H9 (cell line): Measurements from ENCODE around the gene PSTPIP1. TPM values are rescaled to one million over a fixed set of nuclear protein-coding genes. Genes with fewer than 3 reads are reported as not detected.

ENCODE experiments used
- DNase-seq: peaks from one replicate; pipeline ENCODE4 v3.0.0-alpha.2; 2017
- H2AFZ ChIP-seq: one replicate; pipeline ENCODE4 v1.6.1; 2013; ENCODE audit warnings: mild to moderate bottlenecking, low read length, control low read depth, moderate library complexity
- H2AK5ac ChIP-seq: 2 replicates; pipeline ENCODE4 v1.6.1; 2013; ENCODE audit warnings: low read length, control low read depth, mixed read lengths; ENCODE audit not compliant: insufficient read length
- H2BK120ac ChIP-seq: one replicate; pipeline ENCODE4 v1.6.1; 2013; ENCODE audit warnings: low read depth, mild to moderate bottlenecking, low read length, control low read depth, inconsistent platforms; ENCODE audit not compliant: poor library complexity, severe bottlenecking
- H2BK12ac ChIP-seq: 2 replicates; pipeline ENCODE4 v1.6.1; 2013; ENCODE audit warnings: low read length, control low read depth, mixed read lengths, low read depth; ENCODE audit not compliant: insufficient read length
- H2BK15ac ChIP-seq: 2 replicates; pipeline ENCODE4 v1.6.1; 2013; ENCODE audit warnings: low read depth, low read length, control low read depth
- H2BK20ac ChIP-seq: one replicate; pipeline ENCODE4 v1.6.1; 2013; ENCODE audit warnings: low read depth, mild to moderate bottlenecking, low read length, control low read depth, inconsistent platforms; ENCODE audit not compliant: poor library complexity, severe bottlenecking
- H2BK5ac ChIP-seq: 2 replicates; pipeline ENCODE4 v1.6.1; 2013; ENCODE audit warnings: low read length, control low read depth, mixed read lengths; ENCODE audit not compliant: insufficient read length
- H3K14ac ChIP-seq: 2 replicates; pipeline ENCODE4 v1.6.1; 2013; ENCODE audit warnings: low read length, control low read depth; ENCODE audit not compliant: insufficient read depth
- H3K18ac ChIP-seq: 2 replicates; pipeline ENCODE4 v1.6.1; 2013; ENCODE audit warnings: low read depth, mild to moderate bottlenecking, mixed read lengths, low read length, control low read depth; ENCODE audit not compliant: insufficient read length
- H3K23ac ChIP-seq: 2 replicates; pipeline ENCODE4 v1.6.1; 2013; ENCODE audit warnings: low read length, control low read depth, mixed read lengths, low read depth; ENCODE audit not compliant: insufficient read length
- H3K23me2 ChIP-seq: 2 replicates; pipeline ENCODE4 v1.6.1; 2013; ENCODE audit warnings: low read depth, mild to moderate bottlenecking, mixed read lengths, low read length, control low read depth; ENCODE audit not compliant: insufficient read length, poor library complexity, severe bottlenecking
- H3K27ac ChIP-seq: 2 replicates; pipeline ENCODE4 v1.5.1; 2013; ENCODE audit warnings: low read length, control low read depth, mixed read lengths, low read depth; ENCODE audit not compliant: insufficient read length
- H3K27me3 ChIP-seq: 2 replicates; pipeline ENCODE4 v1.6.1; 2013; ENCODE audit warnings: low read length, control low read depth, inconsistent platforms; ENCODE audit not compliant: insufficient read depth
- H3K4ac ChIP-seq: 2 replicates; pipeline ENCODE4 v1.6.1; 2013; ENCODE audit warnings: low read depth, mild to moderate bottlenecking, control low read depth, inconsistent platforms, low read length, moderate library complexity
- H3K4me1 ChIP-seq: 2 replicates; pipeline ENCODE4 v1.6.1; 2013; ENCODE audit warnings: low read length, control low read depth, inconsistent platforms; ENCODE audit not compliant: insufficient read depth
- H3K4me2 ChIP-seq: 2 replicates; pipeline ENCODE4 v1.6.1; 2013; ENCODE audit warnings: low read length, control low read depth, mixed read lengths; ENCODE audit not compliant: insufficient read length, insufficient read depth
- H3K56ac ChIP-seq: 2 replicates; pipeline ENCODE4 v1.6.1; 2013; ENCODE audit warnings: low read depth, mild to moderate bottlenecking, mixed read lengths, low read length, control low read depth; ENCODE audit not compliant: insufficient read length
- H3K79me1 ChIP-seq: 2 replicates; pipeline ENCODE4 v1.6.1; 2013; ENCODE audit warnings: low read depth, mild to moderate bottlenecking, moderate library complexity, low read length, control low read depth, inconsistent platforms; ENCODE audit not compliant: insufficient read depth, poor library complexity, severe bottlenecking
- H3K79me2 ChIP-seq: 2 replicates; pipeline ENCODE4 v1.6.1; 2013; ENCODE audit warnings: low read length, control low read depth, inconsistent platforms; ENCODE audit not compliant: insufficient read depth
- H3K9ac ChIP-seq: 2 replicates; pipeline ENCODE4 v1.6.1; 2013; ENCODE audit warnings: low read length, control low read depth, mixed read lengths; ENCODE audit not compliant: insufficient read length; ENCODE audit errors: extremely low read depth
- H3K9me3 ChIP-seq: one replicate; pipeline ENCODE4 v1.6.1; 2013; ENCODE audit warnings: low read depth, low read length, inconsistent platforms; ENCODE audit not compliant: control insufficient read depth
- H3T11ph ChIP-seq: one replicate; pipeline ENCODE4 v1.6.1; 2013; ENCODE audit warnings: mild to moderate bottlenecking, low read length, control low read depth, inconsistent platforms
- H4K20me1 ChIP-seq: one replicate; pipeline ENCODE4 v1.6.1; 2013; ENCODE audit not compliant: control insufficient read depth, insufficient read length, insufficient read depth
- H4K5ac ChIP-seq: 2 replicates; pipeline ENCODE4 v1.6.1; 2013; ENCODE audit warnings: low read depth, mild to moderate bottlenecking, mixed read lengths, low read length, control low read depth; ENCODE audit not compliant: insufficient read length
- H4K8ac ChIP-seq: replicated peaks from 2 replicates; pipeline ENCODE4 v1.6.1; 2013; ENCODE audit warnings: low read length, control low read depth, mixed read lengths, low read depth; ENCODE audit not compliant: insufficient read length
- H4K91ac ChIP-seq: 2 replicates; pipeline ENCODE4 v1.6.1; 2013; ENCODE audit warnings: low read depth, mild to moderate bottlenecking, moderate library complexity, mixed read lengths, low read length, control low read depth; ENCODE audit not compliant: insufficient read length
- H3K27ac Mint-ChIP-seq, 3 experiments: 2 replicates in 2 of 3; 3 replicates in 1 of 3; pipeline ENCODE4 v1.8.0; 2020 to 2021; ENCODE audit warnings: mixed read lengths in 3 of 3, mild to moderate bottlenecking in 1 of 3, moderate library complexity in 1 of 3
- H3K27me3 Mint-ChIP-seq: 2 replicates; pipeline ENCODE4 v1.8.0; 2021; ENCODE audit warnings: low read depth, mild to moderate bottlenecking, moderate library complexity, mixed read lengths
- H3K36me3 Mint-ChIP-seq, 3 experiments: 2 replicates in 2 of 3; 3 replicates in 1 of 3; pipeline ENCODE4 v1.8.0; 2020 to 2021; ENCODE audit warnings: low read depth in 3 of 3, mixed read lengths in 3 of 3; ENCODE audit not compliant: insufficient read depth in 1 of 3
- H3K4me1 Mint-ChIP-seq, 2 experiments: 2 replicates each; pipeline ENCODE4 v1.8.0; 2020; ENCODE audit warnings: mixed read lengths in 2 of 2
- H3K4me3 Mint-ChIP-seq, 2 experiments: 2 replicates in 1 of 2; 3 replicates in 1 of 2; pipeline ENCODE4 v1.8.0; 2020 to 2021; ENCODE audit warnings: mild to moderate bottlenecking in 2 of 2, mixed read lengths in 2 of 2, moderate library complexity in 1 of 2
- H3K9me3 Mint-ChIP-seq, 2 experiments: 2 replicates in 1 of 2; 3 replicates in 1 of 2; pipeline ENCODE4 v1.8.0; 2020; ENCODE audit warnings: mild to moderate bottlenecking in 2 of 2, mixed read lengths in 2 of 2, moderate library complexity in 1 of 2
- WGBS: extraction: QIAGEN DNeasy Blood & Tissue Kit; methylation state at CpG from one replicate; pipeline ENCODE4 v1.1.7; 2013; ENCODE audit warnings: missing lambda C conversion rate, low lambda C conversion rate, mixed read lengths; ENCODE audit not compliant: insufficient read length; ENCODE audit errors: extremely low coverage; 5-methylcytosine and 5-hydroxymethylcytosine counted together
- total RNA-seq: library from RNA; stranded (reverse); gene quantifications from 2 replicates; pipeline ENCODE4 v1.2.1, GENCODE V29; 2021
- TF ChIP-seq, protein P1 (sequence below): fragments of 200-600 bp; sonication (generic); conservative IDR thresholded peaks from 3 replicates; pipeline ENCODE4 v1.8.0; 2021; ENCODE audit warnings: antibody characterized with exemption, mild to moderate bottlenecking

The PSTPIP1 gene
- total RNA-seq, 1 experiment from 2014 or later, result 1.8 TPM

DNA sequence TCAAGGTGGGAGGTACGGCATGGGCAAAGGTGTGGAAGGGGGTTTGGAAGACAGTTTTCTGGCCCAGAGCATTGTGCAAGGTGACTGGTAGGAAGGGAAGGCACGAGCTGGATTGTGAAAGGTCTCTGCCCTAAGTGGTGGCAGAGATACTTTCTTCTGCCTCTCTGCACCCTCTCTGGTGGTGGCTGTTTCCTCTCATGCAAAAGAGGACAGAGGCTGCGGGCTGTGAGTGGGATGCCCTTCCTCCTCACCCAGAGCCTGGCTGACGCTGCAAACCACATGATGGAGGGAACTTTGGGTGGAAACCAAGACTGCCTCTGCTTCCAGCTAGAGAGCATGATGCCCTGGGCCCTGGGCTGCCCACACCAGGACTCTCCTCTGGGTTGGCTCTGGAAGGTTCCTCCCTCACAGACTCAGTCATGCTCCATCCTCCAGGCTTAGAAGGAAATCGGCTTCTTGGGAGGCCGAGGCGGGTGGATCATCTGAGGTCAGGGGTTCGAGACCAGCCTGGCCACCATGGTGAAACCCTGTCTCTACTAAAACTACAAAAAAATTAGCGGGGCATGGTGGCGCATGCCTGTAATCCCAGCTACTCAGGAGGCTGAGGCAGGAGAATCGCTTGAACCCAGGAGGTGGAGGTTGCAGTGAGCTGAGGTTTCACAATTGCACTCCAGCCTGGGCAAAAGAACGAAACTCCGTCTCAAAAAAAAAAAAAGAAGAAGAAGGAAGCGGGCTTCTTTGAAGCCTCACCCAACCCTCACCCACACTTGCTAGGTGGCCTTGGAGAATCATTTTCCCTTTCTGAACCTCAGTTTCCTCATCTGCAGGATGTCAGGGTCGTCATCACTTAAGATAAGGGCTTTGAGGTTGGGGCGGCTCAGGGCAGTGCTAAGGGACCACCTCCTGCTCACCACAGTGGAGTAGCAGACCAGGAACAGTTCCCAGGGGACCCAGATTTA lies 8.3 kb downstream of the PSTPIP1 start:
- Mint-ChIP-seq H3K27ac (peak overlapping the region in 1 of 3 experiments; percentile 26; a peak in 2 of 7 replicates), H3K27me3 (peaks cover 2% of the 10 kb centered on the region), H3K4me3 (no peak overlapping the region), H3K9me3 (no peaks in the 10 kb centered on the region), H3K4me1 (no peaks in the 10 kb centered on the region), H3K36me3 (no peaks in the 10 kb centered on the region)
- no peak overlapping the region for H4K91ac ChIP-seq
- H3K9ac ChIP-seq, result no peak overlapping the region
- H3K4me2 ChIP-seq, result no peak overlapping the region
- H3K9me3 ChIP-seq, result no peaks in the 10 kb centered on the region
- no peak overlapping the region for H4K8ac ChIP-seq
- H4K20me1 ChIP-seq, result no peaks in the 10 kb centered on the region
- H2BK20ac ChIP-seq, result no peak overlapping the region
- no peak overlapping the region for H3K56ac ChIP-seq
- no peak overlapping the region for H3K4ac ChIP-seq
- no peak overlapping the region for H2BK120ac ChIP-seq
- H3K79me1 ChIP-seq, result no peaks in the 10 kb centered on the region
- H3K27ac ChIP-seq, result no peak overlapping the region
- H2AFZ ChIP-seq, result no peak overlapping the region
- no peaks in the 10 kb centered on the region for H3K23me2 ChIP-seq
- no peak overlapping the region for H4K5ac ChIP-seq
- H3K18ac ChIP-seq, result no peak overlapping the region
- no peak overlapping the region for H2BK5ac ChIP-seq
- H3K4me1 ChIP-seq, result no peaks in the 10 kb centered on the region
- TF ChIP-seq, protein P1, sequence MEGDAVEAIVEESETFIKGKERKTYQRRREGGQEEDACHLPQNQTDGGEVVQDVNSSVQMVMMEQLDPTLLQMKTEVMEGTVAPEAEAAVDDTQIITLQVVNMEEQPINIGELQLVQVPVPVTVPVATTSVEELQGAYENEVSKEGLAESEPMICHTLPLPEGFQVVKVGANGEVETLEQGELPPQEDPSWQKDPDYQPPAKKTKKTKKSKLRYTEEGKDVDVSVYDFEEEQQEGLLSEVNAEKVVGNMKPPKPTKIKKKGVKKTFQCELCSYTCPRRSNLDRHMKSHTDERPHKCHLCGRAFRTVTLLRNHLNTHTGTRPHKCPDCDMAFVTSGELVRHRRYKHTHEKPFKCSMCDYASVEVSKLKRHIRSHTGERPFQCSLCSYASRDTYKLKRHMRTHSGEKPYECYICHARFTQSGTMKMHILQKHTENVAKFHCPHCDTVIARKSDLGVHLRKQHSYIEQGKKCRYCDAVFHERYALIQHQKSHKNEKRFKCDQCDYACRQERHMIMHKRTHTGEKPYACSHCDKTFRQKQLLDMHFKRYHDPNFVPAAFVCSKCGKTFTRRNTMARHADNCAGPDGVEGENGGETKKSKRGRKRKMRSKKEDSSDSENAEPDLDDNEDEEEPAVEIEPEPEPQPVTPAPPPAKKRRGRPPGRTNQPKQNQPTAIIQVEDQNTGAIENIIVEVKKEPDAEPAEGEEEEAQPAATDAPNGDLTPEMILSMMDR, result no peak
- no peak for DNase-seq
- no peak overlapping the region for H2AK5ac ChIP-seq
- no CpG with 5 or more reads among the region's 16 CpGs for WGBS
- H3K27me3 ChIP-seq, result no peaks in the 10 kb centered on the region
- no peak overlapping the region for H3K23ac ChIP-seq
- no peak overlapping the region for H2BK12ac ChIP-seq
- H3K79me2 ChIP-seq, result no peaks in the 10 kb centered on the region
- H2BK15ac ChIP-seq, result no peak overlapping the region
- H3T11ph ChIP-seq, result no peak overlapping the region
- no peak overlapping the region for H3K14ac ChIP-seq
